ENCODE results near the gene APBA1.
"Not testable (repeated sequence)": the region's sequence is repeated elsewhere in the genome, so short reads cannot be mapped to it uniquely, and the experiment has no call there.

APBA1 gene

GRCh38 chr9:69605406-69605805 lies 66.8 kb downstream of the APBA1 start:
- no peak for DNase-seq (ENCODE audit: low spot score)

- no peak for DNase-seq (ENCODE audit: low spot score)
Measured at GRCh38 chr9:69604568-69605219, 67.5 kb downstream of the APBA1 start.

GRCh38 chr9:69603656-69604055 lies 68.5 kb downstream of the APBA1 start:
- DNase-seq (ENCODE audit: low spot score) = no peak

- DNase-seq (ENCODE audit: low spot score) = no peak
Measured at GRCh38 chr9:69602773-69603172, 69.4 kb downstream of the APBA1 start.

GRCh38 chr9:69601698-69602097 lies 70.5 kb downstream of the APBA1 start:
- DNase-seq (ENCODE audit: low spot score) = no peak

- DNase-seq (ENCODE audit: low spot score) = no peak
Measured at GRCh38 chr9:69600314-69601047, 71.7 kb downstream of the APBA1 start.

- no peak for DNase-seq (ENCODE audit: low spot score)
Measured at GRCh38 chr9:69599232-69599971, 72.8 kb downstream of the APBA1 start.

- DNase-seq (ENCODE audit: low spot score) = not testable (repeated sequence)
Measured at GRCh38 chr9:69596906-69597305, 75.3 kb downstream of the APBA1 start.

- DNase-seq (ENCODE audit: low spot score) = no peak
Measured at GRCh38 chr9:69594180-69594579, 78.0 kb downstream of the APBA1 start.

GRCh38 chr9:69593756-69594155 lies 78.4 kb downstream of the APBA1 start:
- DNase-seq (ENCODE audit: low spot score) = no peak

- no peak for DNase-seq (ENCODE audit: low spot score)
Measured at GRCh38 chr9:69593301-69593700, 78.9 kb downstream of the APBA1 start.

- DNase-seq (ENCODE audit: low spot score) = no peak
Measured at GRCh38 chr9:69590266-69590665, 81.9 kb downstream of the APBA1 start.

- no peak for DNase-seq (ENCODE audit: low spot score)
Measured at GRCh38 chr9:69589156-69589555, 83.0 kb downstream of the APBA1 start.

GRCh38 chr9:69585571-69585970 lies 86.6 kb downstream of the APBA1 start:
- DNase-seq (ENCODE audit: low spot score) = no peak

GRCh38 chr9:69584759-69585158 lies 87.4 kb downstream of the APBA1 start:
- no peak for DNase-seq (ENCODE audit: low spot score)

GRCh38 chr9:69583645-69584234 lies 88.4 kb downstream of the APBA1 start:
- DNase-seq (ENCODE audit: low spot score) = no peak

- DNase-seq (ENCODE audit: low spot score) = no peak
Measured at GRCh38 chr9:69582544-69583297, 89.5 kb downstream of the APBA1 start.

- no peak for DNase-seq (ENCODE audit: low spot score)
Measured at GRCh38 chr9:69582018-69582417, 90.2 kb downstream of the APBA1 start.

GRCh38 chr9:69580582-69581214 lies 91.5 kb downstream of the APBA1 start:
- peak; percentile 18 for DNase-seq (ENCODE audit: low spot score)

- DNase-seq (ENCODE audit: low spot score) = no peak
Measured at GRCh38 chr9:69579760-69580581, 92.2 kb downstream of the APBA1 start.

Data from putamen (tissue), 1 donor.